Renal pelvis (tissue), 12 donors: ENCODE results near the gene ATXN2L. TPM values are rescaled to one million over a fixed set of nuclear protein-coding genes. Genes with fewer than 3 reads are reported as not detected.
A peak's percentile ranks its signal among the peaks of the same experiment; 100 is the strongest.
"Not testable (repeated sequence)": the region's sequence is repeated elsewhere in the genome, so short reads cannot be mapped to it uniquely, and the experiment has no call there.

Source experiments
- DNase-seq: peaks from one replicate; pipeline ENCODE4 v3.0.0-alpha.2; 2013
- long read RNA-seq, 16 experiments: transcript quantifications; one replicate each; lab custom pipeline, GENCODE V29; 2026
- polyA plus RNA-seq, 3 donors: library from polyadenylated mRNA; unstranded; fragments of 120-200 nt; gene quantifications; one replicate each; pipeline ENCODE4 v1.2.1, GENCODE V29; 2013; ENCODE audit not compliant: insufficient read length in 3 of 3

ATXN2L gene, protein sequence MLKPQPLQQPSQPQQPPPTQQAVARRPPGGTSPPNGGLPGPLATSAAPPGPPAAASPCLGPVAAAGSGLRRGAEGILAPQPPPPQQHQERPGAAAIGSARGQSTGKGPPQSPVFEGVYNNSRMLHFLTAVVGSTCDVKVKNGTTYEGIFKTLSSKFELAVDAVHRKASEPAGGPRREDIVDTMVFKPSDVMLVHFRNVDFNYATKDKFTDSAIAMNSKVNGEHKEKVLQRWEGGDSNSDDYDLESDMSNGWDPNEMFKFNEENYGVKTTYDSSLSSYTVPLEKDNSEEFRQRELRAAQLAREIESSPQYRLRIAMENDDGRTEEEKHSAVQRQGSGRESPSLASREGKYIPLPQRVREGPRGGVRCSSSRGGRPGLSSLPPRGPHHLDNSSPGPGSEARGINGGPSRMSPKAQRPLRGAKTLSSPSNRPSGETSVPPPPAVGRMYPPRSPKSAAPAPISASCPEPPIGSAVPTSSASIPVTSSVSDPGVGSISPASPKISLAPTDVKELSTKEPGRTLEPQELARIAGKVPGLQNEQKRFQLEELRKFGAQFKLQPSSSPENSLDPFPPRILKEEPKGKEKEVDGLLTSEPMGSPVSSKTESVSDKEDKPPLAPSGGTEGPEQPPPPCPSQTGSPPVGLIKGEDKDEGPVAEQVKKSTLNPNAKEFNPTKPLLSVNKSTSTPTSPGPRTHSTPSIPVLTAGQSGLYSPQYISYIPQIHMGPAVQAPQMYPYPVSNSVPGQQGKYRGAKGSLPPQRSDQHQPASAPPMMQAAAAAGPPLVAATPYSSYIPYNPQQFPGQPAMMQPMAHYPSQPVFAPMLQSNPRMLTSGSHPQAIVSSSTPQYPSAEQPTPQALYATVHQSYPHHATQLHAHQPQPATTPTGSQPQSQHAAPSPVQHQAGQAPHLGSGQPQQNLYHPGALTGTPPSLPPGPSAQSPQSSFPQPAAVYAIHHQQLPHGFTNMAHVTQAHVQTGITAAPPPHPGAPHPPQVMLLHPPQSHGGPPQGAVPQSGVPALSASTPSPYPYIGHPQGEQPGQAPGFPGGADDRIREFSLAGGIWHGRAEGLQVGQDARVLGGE
- polyA plus RNA-seq, result 100 to 1,000 TPM; 116 to 132 (median 127) TPM
- long read RNA-seq, donor 1, full-length matches to known transcripts, result 1 of 1 reads
- long read RNA-seq, donor 1, partial matches to known transcripts, result 0 of 1 reads
- long read RNA-seq, donor 1, other reads (novel, unspliced or antisense), result 0 of 1 reads
- long read RNA-seq, donor 2, full-length matches to known transcripts, result 7 of 15 reads
- long read RNA-seq, donor 2, partial matches to known transcripts, result 8 of 15 reads
- long read RNA-seq, donor 2, other reads (novel, unspliced or antisense), result 0 of 15 reads
- long read RNA-seq, donor 3, partial matches to known transcripts, result 0 of 5 reads
- long read RNA-seq, donor 3, other reads (novel, unspliced or antisense), result 0 of 5 reads
- long read RNA-seq, donor 4, full-length matches to known transcripts, result 4 of 4 reads
- long read RNA-seq, donor 4, partial matches to known transcripts, result 0 of 4 reads
- long read RNA-seq, donor 4, other reads (novel, unspliced or antisense), result 0 of 4 reads
- long read RNA-seq, donor 5, partial matches to known transcripts, result 0 of 2 reads
- long read RNA-seq, donor 5, other reads (novel, unspliced or antisense), result 0 of 2 reads
- long read RNA-seq, donor 6, full-length matches to known transcripts, result 5 of 15 reads
- long read RNA-seq, donor 6, partial matches to known transcripts, result 10 of 15 reads
- long read RNA-seq, donor 6, other reads (novel, unspliced or antisense), result 0 of 15 reads
- long read RNA-seq, donor 7, full-length matches to known transcripts, result 7 of 12 reads
- long read RNA-seq, donor 7, partial matches to known transcripts, result 5 of 12 reads
- long read RNA-seq, donor 7, other reads (novel, unspliced or antisense), result 0 of 12 reads
- long read RNA-seq, donor 8, partial matches to known transcripts, result 0 of 1 reads
- long read RNA-seq, donor 8, other reads (novel, unspliced or antisense), result 0 of 1 reads
- long read RNA-seq, donor 9, partial matches to known transcripts, result 6 of 13 reads
- long read RNA-seq, donor 9, other reads (novel, unspliced or antisense), result 0 of 13 reads
- long read RNA-seq, donor 10, full-length matches to known transcripts, result 5 of 5 reads
- long read RNA-seq, donor 10, partial matches to known transcripts, result 0 of 5 reads
- long read RNA-seq, donor 10, other reads (novel, unspliced or antisense), result 0 of 5 reads
- long read RNA-seq, donor 11, partial matches to known transcripts, result 6 of 11 reads
- long read RNA-seq, donor 11, other reads (novel, unspliced or antisense), result 0 of 11 reads
- long read RNA-seq, donor 12, full-length matches to known transcripts, result 10 of 31 reads
- long read RNA-seq, donor 12, partial matches to known transcripts, result 21 of 31 reads
- long read RNA-seq, donor 12, other reads (novel, unspliced or antisense), result 0 of 31 reads
- long read RNA-seq, donor 13, partial matches to known transcripts, result 28 of 33 reads
- long read RNA-seq, donor 13, other reads (novel, unspliced or antisense), result 0 of 33 reads
- long read RNA-seq, donor 14, result 0 reads
- long read RNA-seq, donor 15, result 0 reads
- long read RNA-seq, donor 16, full-length matches to known transcripts, result 5 of 12 reads
- long read RNA-seq, donor 16, partial matches to known transcripts, result 7 of 12 reads
- long read RNA-seq, donor 16, other reads (novel, unspliced or antisense), result 0 of 12 reads

DNA sequence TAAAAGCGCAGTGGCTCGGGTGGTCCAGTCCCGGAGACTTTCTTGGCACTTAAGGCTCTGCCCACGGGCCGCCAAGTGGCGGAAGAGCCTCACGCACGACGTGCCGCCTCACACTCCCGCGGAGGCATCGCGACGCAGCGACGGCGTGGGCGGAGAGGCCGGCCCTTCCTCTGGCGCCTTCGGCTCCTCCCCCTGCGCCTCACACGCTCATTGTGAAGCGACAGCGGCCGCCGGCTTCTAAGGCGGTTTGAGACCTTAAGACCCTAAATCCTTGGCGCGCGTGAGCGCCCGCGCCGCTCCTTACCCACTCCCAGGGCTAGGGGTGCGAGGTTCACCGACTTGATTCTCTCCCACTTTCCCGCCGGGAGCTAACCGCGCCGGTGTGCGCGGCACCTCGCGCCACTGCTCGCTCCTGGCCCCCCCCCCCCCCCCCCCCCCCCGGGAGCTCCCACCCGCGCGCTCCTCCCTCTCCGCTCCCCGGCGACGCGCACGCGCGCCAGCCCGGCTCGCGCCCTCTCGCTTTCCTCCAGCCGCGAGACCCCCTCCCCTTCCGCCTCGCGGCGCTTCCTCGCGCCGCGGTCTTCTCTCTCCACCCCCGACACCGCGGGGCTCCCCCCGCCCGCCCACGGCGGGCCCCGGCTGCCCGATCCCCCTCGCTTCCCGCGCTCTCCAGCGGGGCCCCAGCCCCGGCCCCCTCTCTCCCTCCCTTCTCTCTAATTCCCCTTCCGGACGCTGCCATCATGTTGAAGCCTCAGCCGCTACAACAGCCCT, at the start of gene ATXN2L:
TSS of gene ATXN2L (plus strand) at position 480 of the 771 bp plus-strand sequence. CDS start at position 741, 261 bp downstream.
- DNase-seq, result peak; percentile 96

- DNase-seq, result not testable (repeated sequence)
Observed at GRCh38 chr16:28781697-28782096, 41.1 kb upstream of the ATXN2L start.

GRCh38 chr16:28782357-28782756, 40.4 kb upstream of the ATXN2L start:
- not testable (repeated sequence) for DNase-seq

DNA sequence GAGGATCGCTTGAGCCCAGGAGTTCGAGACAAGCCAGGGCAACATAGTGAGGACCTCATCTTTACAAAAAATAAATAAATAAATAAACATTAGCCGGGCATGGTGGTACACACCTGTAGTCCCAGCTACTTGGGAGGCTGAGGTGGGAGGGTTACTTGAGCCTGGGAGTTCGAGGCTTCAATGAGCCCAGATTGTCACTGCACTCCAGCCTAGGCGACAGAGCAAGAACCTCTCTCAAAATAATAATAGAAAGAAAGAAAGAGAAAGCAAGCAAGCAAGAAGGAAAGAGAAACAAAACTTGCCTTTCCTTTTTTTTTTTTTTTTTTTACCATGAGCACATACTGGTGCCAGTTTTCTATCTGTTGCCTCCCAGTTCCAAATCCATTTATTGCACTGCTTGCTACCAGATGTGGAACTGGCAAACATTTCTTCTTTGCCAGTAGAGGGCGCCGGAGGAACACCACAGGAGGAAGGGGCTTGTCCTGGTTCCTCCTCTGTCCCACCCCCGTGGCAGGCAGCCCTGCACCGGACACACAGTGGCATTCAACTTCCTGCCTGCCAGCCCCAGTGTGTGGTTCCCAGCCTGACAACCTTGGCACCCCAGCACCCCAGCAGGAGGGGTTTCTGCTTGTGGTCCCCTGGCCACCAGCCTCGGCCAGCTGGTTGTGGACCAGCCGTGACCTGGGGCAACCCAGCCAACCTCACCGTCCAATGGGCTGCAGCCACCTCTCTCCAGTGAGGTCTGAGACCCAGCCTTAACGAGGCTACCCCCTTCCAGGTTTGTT, 20.4 kb upstream of the ATXN2L start:
- DNase-seq, result peak; percentile 85

DNA sequence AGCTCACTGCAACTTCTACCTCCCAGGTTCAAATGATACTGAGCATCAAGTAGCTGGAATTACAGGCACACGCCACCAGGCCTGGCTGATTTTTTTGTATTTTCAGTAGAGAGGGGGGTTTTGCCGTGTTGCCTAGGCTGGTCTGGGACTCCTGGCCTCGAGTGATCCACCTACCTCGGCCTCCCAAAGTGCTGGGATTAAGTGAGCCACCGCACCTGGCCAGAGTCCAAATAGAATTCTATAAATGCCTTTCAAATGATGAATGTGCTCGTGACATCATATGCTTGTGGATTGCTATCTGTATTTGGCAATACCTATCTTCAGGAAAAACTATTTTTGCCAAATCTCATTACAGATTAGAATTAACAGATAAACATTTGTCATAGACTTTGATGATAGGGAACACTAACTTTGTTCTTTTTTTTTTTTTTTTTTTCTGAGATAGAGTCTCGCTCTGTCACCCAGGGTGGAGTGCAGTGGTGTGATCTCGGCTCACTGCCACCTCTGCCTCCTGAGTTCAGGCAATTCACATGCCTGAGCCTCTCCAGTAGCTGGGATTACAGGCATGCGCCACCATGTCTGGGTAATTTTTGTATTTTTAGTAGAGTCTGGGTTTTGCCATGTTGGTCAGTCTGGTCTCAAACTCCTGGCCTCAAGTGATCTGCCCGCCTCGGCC, 15.2 kb upstream of the ATXN2L start:
- DNase-seq, result not testable (repeated sequence)

GRCh38 chr16:28820016-28820415, 2.8 kb upstream of the ATXN2L start:
- no peak for DNase-seq

- not testable (repeated sequence) for DNase-seq
Observed at GRCh38 chr16:28820546-28820945, 2.3 kb upstream of the ATXN2L start.

DNA sequence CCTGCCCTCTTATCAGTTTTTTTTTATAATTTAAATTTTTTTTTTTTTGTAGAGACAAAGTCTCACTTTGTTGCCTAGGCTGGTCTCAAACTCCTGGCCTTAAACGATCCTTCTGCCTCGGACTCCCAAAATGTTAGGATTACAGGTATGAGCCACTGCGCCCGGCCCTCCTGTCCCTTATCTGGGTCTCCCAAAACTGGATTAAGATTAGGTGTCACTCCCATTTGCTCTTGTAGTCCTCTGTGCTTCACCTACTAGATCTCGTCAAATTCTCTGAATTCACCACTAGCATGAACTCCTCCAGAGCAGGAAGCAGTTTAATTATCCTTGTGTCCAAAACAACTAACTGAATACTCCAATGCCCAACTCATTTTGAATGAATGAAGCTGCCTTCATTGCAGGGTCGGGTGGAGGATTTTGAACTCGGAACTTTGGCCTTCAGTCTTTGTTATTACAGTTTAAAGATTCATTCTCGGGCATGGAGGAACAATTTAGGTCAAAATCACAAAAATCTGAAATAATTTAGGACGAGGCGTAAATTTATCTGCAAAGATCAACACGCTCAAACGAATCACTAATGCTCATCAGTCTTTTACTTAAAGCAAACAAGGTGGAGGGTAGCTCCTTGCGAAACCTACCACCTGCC, 802 bp upstream of the ATXN2L start:
- DNase-seq, result no peak

- no peak for DNase-seq
Observed at GRCh38 chr16:28823291-28823872, 583 bp downstream of the ATXN2L start.

DNA sequence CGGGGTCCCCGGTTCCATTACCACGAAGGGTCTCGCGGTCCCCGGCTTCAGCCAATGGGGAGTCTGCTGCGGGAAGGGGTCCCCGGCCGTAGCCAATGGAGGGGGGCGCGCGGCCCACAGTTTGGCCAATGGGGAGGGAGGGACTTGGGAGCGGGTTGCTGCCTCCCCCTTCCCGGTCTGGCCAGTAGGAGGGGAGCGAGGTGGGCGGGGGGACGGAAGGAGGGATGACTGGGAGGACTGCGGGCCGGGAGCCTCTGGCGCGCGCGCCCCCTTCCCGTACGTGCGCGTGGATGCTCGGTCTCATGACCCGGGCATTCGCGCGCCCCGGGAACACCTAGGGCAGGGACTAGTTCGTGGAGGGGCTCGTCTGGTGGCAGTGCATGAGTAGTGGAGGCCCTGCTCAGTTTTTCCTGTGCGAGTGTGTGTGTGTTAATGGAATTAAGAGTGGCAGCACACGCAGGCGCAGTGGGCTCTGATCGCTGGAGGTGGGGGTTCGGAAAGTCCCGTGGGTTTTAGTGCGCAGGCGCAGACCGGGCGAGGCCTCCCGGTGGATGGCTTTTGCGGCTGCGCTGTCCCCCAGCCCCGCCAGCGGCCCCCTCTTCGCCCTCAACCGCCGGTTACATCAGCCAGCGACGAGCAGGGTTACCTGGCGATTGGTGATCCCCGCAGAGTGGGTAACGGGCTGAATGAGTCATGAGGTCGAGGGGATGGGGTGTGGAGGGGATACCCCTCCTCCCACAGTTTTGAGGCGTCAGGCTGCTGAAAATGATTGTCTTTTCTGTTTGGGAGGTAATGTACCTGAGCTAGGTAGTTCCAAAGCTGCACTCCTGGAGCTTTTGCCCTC, 1.3 kb downstream of the ATXN2L start:
- DNase-seq, result peak; percentile 98

GRCh38 chr16:28824717-28824973, 1.8 kb downstream of the ATXN2L start:
- DNase-seq, result no peak

GRCh38 chr16:28826141-28826540, 3.3 kb downstream of the ATXN2L start:
- DNase-seq, result no peak

DNA sequence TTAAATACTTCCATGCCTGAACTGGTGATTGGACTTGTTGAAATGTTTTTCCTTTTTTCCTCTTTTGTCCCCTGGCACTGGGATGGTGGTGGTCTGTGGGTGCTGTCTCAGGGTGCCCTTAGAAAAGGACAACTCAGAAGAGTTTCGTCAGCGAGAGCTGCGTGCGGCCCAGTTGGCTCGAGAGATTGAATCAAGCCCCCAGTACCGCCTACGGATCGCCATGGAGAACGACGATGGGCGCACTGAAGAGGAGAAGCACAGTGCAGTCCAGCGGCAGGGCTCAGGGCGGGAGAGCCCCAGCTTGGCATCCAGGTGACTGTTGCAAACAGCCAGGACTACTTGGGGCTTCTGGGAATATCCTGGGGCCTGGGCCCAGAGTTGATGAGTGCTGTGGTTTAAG, 6.9 kb downstream of the ATXN2L start:
- no peak for DNase-seq

DNA sequence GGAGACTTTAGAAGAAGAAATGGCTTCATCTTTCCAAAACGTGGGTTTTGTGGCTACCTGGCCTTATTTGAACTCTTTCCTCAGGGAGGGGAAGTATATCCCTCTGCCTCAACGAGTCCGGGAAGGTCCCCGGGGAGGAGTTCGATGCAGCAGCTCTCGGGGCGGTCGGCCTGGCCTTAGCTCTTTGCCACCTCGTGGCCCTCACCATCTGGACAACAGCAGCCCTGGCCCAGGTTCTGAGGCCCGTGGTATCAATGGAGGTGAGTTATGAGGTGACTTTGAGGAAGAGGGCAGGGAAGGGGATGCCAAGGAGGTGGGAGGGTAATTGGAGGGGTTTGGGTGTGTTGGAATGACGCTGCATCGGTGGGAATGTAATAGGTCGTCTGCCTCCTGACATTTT, 7.7 kb downstream of the ATXN2L start:
- no peak for DNase-seq

DNA sequence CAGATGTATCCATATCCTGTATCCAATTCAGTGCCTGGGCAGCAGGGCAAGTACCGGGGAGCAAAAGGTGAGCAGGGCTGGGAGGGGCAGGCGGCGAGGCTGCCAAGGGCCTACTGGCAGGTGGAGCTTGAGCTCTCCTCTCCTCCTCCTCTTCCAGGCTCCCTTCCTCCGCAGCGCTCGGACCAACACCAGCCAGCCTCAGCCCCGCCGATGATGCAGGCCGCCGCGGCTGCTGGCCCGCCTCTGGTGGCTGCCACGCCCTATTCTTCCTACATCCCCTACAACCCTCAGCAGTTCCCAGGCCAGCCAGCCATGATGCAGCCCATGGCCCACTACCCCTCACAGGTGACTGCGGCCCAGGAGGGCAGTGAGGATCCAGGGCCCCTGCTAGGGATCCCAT, 11.6 kb downstream of the ATXN2L start:
- no peak for DNase-seq
